Memory B cell (primary cell): ENCODE data around the gene AFDN.

ENCODE experiments used
- ATAC-seq: fragments of 150-1000 bp; cut with Tn5 transposase; 2 replicates; pipeline ENCODE4 v1.10.0; 2021; ENCODE audit warnings: low read depth, mild to moderate bottlenecking, moderate library complexity
- DNase-seq, 2 donors: peaks; one replicate each; pipeline ENCODE4 v3.0.0; 2022; ENCODE audit warnings: low spot score in 2 of 2
- H3K27ac Mint-ChIP-seq: one replicate; pipeline ENCODE4 v1.8.0; 2022; ENCODE audit warnings: mild to moderate bottlenecking, moderate library complexity, mixed read lengths
- H3K27me3 Mint-ChIP-seq: one replicate; pipeline ENCODE4 v1.8.0; 2022; ENCODE audit warnings: mixed read lengths
- H3K36me3 Mint-ChIP-seq: one replicate; pipeline ENCODE4 v1.8.0; 2022; ENCODE audit warnings: mild to moderate bottlenecking, mixed read lengths
- H3K4me1 Mint-ChIP-seq: one replicate; pipeline ENCODE4 v1.8.0; 2022; ENCODE audit warnings: mixed read lengths
- H3K4me3 Mint-ChIP-seq: one replicate; pipeline ENCODE4 v1.8.0; 2022; ENCODE audit warnings: mild to moderate bottlenecking, moderate library complexity, mixed read lengths
- H3K9me3 Mint-ChIP-seq: one replicate; pipeline ENCODE4 v1.8.0; 2022; ENCODE audit warnings: mixed read lengths

Gene AFDN

DNA sequence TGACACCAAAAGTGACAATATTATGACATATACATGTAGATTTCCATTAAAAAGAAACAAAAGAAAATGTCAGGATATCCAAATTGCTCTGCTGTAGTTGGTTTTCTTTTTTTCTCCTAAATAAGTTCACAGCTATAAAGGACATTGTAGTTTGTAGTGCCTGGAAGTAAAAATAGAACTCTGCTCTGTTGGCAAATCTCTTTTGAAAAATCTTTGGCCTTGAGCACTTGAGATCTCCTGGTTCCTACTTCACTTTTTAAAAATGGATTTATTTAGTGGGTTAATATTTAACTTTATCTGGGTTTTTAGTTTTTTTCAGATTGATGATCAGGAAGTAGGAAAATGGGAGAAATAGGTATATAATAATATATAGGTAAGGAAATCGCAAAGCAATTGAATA lies 52.9 kb downstream of the AFDN start:
- Mint-ChIP-seq H3K4me1 (no peaks in the 10 kb centered on the region), H3K4me3 (no peak overlapping the region), H3K27me3 (no peaks in the 10 kb centered on the region), H3K9me3 (no peaks in the 10 kb centered on the region), H3K27ac (no peak overlapping the region), H3K36me3 (peaks cover 43% of the 10 kb centered on the region)
- no peak for DNase-seq
- ATAC-seq: no peak

DNA sequence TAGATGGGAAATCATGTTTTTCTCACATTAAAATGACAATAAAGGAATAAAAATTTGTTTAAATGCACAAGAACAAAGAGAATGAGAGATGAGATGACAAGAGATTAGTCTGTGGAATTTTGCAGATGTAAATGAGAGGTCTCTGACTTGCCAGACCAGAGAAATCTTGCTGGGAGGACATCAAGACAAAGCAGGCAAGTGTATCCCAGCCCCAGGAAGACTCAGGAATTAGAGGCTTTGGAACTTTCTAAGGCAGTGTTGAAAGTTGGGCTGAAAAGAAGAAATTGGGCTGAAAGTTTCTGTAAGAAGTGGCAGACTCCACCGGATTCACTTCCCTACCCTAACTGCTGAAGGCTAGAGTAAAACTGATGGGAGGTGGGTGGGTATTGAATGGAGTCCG lies 54.6 kb downstream of the AFDN start:
- DNase-seq: no peak
- Mint-ChIP-seq H3K36me3 (peaks cover 42% of the 10 kb centered on the region), H3K4me1 (no peaks in the 10 kb centered on the region), H3K9me3 (no peaks in the 10 kb centered on the region), H3K27me3 (no peaks in the 10 kb centered on the region), H3K27ac (no peak overlapping the region), H3K4me3 (no peak overlapping the region)
- no peak for ATAC-seq

DNA sequence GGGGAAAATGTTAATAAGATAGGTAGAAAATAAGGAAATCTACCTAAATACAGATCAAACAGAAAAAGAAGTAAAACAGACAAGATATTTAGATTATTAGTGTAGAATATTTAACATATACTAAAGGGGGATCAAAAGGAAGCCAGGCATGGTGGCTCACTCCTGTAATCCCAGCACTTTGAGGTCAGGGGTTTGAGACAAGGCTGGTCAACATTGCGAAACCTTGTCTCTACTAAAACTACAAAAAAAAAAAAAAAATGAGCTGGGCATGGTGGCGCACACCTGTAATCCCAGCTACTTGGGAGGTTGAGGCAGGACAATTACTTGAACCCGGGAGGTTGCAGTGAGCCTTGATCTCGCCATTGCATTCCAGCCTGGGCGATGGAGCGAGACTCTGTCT lies 55.5 kb downstream of the AFDN start:
- peaks cover 36% of the 10 kb centered on the region for H3K36me3 Mint-ChIP-seq
- no peaks in the 10 kb centered on the region for H3K27me3 Mint-ChIP-seq
- H3K27ac Mint-ChIP-seq: no peak overlapping the region
- no peak overlapping the region for H3K4me3 Mint-ChIP-seq
- ATAC-seq: no peak
- H3K4me1 Mint-ChIP-seq: no peaks in the 10 kb centered on the region
- DNase-seq: no peak
- H3K9me3 Mint-ChIP-seq: no peaks in the 10 kb centered on the region

DNA sequence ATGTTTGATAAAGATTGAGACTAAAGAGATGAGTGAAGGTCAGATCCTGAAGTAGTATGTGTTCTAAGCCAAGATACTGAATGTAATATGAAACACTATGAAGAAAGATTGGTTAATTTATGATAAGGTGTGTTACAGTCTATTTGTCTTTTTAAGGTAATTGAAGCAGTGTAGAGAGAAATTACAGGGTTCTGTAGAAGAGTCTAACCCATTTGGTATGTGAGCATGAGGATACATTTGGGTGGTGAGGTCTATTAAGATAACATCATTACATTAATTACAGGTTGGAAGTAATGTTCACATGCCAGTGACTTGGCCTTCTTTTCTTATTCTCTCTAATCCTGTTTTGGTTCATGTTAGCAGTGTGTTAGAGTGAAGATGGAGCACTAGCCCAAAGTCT lies 61.4 kb downstream of the AFDN start:
- Mint-ChIP-seq H3K9me3 (no peaks in the 10 kb centered on the region), H3K4me3 (no peak overlapping the region), H3K4me1 (no peaks in the 10 kb centered on the region), H3K27me3 (no peaks in the 10 kb centered on the region), H3K27ac (peak overlapping the region; percentile 5), H3K36me3 (peaks cover 11% of the 10 kb centered on the region)
- DNase-seq (no peak), ATAC-seq (no peak)

DNA sequence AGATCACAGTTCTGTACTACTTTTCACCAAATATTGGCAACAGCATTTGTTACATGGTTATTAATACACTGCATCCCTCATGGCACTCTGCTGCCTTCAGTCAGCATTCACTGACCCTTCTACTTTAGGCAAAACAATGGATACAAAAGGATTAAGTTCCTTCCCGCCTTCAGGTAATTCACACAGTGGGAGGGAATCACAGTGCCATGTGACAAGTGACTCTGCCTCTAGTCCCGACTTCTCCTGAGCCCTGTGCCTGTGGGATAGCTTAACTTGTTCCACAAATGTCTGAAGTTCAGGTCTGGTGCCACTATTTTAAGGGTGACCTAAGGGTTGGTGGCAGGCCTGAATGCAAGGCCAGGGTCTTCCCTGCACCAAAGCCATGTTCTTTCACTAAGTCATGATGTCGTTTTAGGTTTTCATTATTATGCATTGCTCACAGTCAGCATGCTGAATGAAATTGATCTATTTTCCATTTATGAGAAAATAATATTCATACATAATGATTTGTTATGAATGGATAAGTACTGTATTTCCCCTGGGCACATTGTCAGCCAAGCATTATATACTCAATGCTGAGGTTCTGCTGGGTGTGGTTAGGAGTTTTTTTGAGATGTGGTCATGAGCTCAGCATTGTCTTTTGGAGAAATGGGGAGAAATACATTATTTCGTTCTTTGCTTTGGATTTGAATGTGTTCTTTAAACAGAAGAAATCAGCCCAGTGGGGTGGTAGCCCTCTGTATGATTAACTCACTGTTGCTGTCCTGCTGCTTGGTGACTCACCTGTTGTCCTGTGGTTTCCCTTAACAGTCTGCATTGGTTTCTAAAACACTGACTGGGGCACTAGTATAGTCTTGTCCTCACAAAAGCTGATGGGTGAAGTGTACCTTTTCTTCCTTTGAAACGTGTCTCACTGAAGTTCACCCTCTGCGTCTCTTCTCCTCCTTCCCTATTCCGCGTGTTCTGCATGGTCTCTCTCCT lies 66.4 kb downstream of the AFDN start:
- H3K36me3 Mint-ChIP-seq: peaks cover 8% of the 10 kb centered on the region
- no peaks in the 10 kb centered on the region for H3K27me3 Mint-ChIP-seq
- no peak for DNase-seq
- H3K4me1 Mint-ChIP-seq: no peaks in the 10 kb centered on the region
- no peak overlapping the region for H3K27ac Mint-ChIP-seq
- H3K4me3 Mint-ChIP-seq: no peak overlapping the region
- no peak for ATAC-seq
- H3K9me3 Mint-ChIP-seq: no peaks in the 10 kb centered on the region

DNA sequence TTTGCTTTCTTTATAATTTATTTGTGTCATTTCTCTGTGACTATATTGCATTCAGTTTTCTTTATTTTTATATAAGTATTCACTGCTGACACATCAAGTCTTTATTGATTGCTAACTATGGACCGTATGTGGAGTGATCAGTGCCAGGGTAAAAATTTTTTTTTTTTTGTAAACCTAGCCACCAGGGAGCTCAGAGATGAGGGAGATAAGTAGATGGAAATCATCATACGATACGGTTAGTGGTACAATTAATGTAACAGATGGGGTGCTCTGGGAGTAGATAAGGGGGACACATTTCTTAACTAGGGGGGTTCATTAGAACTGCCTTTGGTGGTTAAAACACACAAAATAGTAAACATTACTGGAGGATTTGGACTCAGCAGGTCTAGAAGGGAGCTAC lies 68.3 kb downstream of the AFDN start:
- H3K36me3 Mint-ChIP-seq: peaks cover 7% of the 10 kb centered on the region
- H3K4me1 Mint-ChIP-seq: no peaks in the 10 kb centered on the region
- H3K9me3 Mint-ChIP-seq: no peaks in the 10 kb centered on the region
- H3K4me3 Mint-ChIP-seq: no peak overlapping the region
- no peak overlapping the region for H3K27ac Mint-ChIP-seq
- no peaks in the 10 kb centered on the region for H3K27me3 Mint-ChIP-seq
- ATAC-seq: no peak
- DNase-seq: no peak

DNA sequence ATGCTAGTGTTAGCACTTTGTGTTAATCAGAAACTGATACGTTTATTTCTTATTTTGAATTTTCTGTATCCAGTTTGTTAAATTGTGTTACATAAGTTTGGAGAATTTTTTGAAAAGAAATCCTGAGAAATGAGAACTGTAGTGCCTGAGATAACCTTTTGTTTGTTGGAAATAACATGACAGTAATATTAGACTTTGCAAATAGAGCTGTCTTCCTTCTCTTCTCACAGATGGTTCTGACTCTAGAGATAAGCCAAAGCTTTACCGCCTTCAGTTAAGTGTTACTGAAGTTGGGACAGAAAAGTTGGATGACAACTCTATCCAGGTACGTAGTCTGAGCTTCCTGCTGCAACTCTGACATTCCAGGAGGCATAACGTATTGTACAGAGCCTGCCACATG lies 69.9 kb downstream of the AFDN start:
- ATAC-seq: no peak
- no peak overlapping the region for H3K4me3 Mint-ChIP-seq

DNA sequence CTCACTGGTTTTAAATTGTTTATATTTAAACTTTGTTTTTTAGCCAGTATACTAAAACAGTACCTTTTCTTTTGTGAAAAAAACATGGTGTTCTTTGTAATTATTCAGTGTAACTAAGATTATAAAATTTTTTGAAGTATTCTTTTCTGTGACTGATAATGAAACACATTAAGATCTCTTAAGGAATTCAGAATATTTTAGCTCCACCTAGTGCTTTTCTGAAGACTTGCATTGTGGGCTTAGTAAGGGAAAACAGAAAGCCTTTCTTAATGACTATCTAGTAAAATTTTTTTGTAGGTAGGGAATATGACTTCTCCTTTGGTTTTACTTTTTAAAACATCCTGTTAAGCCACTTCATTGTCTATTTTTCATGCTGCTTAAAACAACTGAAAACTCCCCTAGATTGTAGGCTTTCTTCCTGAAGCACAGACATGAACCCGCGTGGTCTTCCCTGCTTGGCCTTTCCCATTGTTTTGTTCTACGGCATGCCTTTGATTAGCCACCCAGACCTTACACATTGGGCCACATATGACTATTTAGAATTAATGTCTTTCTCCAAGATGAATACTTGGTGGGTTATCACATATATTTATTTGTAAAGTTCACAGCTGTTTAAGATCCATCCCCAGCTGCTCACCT lies 72.1 kb downstream of the AFDN start:
- DNase-seq (no peak), ATAC-seq (peak; percentile 37)
- Mint-ChIP-seq H3K9me3 (no peaks in the 10 kb centered on the region), H3K27me3 (no peaks in the 10 kb centered on the region), H3K36me3 (peaks cover 8% of the 10 kb centered on the region), H3K4me1 (no peaks in the 10 kb centered on the region), H3K27ac (no peak overlapping the region), H3K4me3 (no peak overlapping the region)

More for the DNA sequence above, 69.9 kb downstream of the AFDN start:
- Mint-ChIP-seq H3K36me3 (peaks cover 5% of the 10 kb centered on the region), H3K27me3 (no peaks in the 10 kb centered on the region), H3K4me1 (no peaks in the 10 kb centered on the region), H3K9me3 (no peaks in the 10 kb centered on the region), H3K27ac (no peak overlapping the region)
- DNase-seq: no peak

DNA sequence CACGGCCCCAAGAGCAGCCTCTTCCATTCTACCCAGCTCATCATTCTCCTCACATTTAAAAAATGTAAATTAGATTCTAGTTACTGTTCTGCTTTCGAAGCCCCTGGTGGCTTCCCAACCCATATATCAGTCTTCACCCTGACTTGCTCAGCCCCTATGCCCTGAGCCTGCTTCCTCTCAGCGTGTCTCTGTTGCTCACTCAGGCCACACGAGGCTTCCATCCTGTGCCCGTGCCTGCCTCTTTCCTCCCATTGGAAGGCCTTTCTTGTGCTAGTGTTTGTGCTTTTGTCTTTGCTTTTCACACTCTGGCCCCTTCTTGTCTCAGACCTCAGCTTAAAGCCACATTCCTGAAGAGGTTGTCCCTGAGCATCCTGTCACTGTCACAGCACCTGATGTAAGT lies 78.1 kb downstream of the AFDN start:
- no peak overlapping the region for H3K27ac Mint-ChIP-seq
- ATAC-seq (no peak), DNase-seq (no peak)
- H3K4me1 Mint-ChIP-seq: no peaks in the 10 kb centered on the region
- peaks cover 23% of the 10 kb centered on the region for H3K36me3 Mint-ChIP-seq
- no peak overlapping the region for H3K4me3 Mint-ChIP-seq
- no peaks in the 10 kb centered on the region for H3K9me3 Mint-ChIP-seq
- H3K27me3 Mint-ChIP-seq: no peaks in the 10 kb centered on the region

DNA sequence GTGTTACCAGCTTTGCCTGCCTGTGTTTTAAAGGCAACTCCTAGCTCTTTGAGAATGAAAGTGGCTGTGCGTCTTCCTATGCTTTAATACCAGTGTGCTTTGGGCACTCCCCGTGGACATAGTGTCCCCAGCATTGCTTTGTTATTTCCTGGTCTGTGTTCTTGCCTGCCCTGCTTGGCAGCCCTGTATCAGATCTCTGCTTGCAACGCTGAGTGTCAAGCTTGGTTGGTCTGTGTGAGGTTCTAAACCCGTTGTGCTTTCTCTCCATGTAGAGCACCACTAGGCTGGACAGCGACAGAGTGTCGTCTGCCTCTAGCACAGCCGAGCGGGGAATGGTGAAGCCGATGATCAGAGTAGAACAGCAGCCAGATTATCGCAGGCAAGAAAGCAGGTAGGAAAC lies 80.2 kb downstream of the AFDN start:
- H3K9me3 Mint-ChIP-seq: no peaks in the 10 kb centered on the region
- H3K27ac Mint-ChIP-seq: no peak overlapping the region
- ATAC-seq (no peak), DNase-seq (no peak)
- H3K4me1 Mint-ChIP-seq: no peaks in the 10 kb centered on the region
- no peak overlapping the region for H3K4me3 Mint-ChIP-seq
- no peaks in the 10 kb centered on the region for H3K27me3 Mint-ChIP-seq
- peaks cover 26% of the 10 kb centered on the region for H3K36me3 Mint-ChIP-seq

DNA sequence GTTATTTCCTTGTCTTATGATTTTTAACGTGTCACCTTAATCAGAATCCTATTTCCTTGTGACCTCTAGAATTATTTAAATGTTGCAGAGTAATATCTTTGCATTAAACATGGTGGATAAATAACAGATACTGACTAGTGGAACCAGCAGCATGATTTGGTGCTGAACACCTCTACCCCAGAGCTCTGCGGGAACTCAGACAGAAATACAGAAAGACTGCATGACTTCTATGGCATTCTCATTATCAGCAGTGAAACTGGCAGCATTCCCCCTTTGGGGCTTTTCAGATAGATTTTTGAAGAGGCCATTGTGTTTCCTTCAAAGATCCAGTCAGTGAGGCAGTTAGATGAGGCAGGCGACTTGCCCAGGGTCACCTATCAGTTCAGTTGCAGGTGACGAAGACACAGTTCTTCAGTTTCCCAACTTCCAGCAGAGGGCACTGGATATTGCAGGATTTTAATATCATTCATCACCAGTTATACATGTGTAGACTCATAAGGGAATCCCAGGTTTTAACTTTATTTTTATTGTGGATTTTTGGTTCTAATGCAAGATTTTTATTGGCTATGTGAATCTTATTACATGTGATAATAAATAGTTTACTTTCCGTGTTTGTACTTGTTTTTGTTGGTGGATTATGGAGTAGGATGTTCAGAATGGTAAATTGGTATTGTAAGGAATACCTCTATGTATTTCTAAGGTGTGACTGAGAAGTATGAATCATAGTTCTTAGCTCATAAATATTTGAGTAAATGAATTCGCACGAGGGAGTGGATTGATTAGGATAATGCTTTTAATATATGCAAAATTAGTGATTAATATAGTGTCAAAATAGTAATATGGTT lies 81.3 kb downstream of the AFDN start:
- peaks cover 28% of the 10 kb centered on the region for H3K36me3 Mint-ChIP-seq
- H3K4me3 Mint-ChIP-seq: no peak overlapping the region
- H3K4me1 Mint-ChIP-seq: no peaks in the 10 kb centered on the region
- H3K9me3 Mint-ChIP-seq: no peaks in the 10 kb centered on the region
- ATAC-seq (no peak), DNase-seq (no peak)
- no peak overlapping the region for H3K27ac Mint-ChIP-seq
- no peaks in the 10 kb centered on the region for H3K27me3 Mint-ChIP-seq

DNA sequence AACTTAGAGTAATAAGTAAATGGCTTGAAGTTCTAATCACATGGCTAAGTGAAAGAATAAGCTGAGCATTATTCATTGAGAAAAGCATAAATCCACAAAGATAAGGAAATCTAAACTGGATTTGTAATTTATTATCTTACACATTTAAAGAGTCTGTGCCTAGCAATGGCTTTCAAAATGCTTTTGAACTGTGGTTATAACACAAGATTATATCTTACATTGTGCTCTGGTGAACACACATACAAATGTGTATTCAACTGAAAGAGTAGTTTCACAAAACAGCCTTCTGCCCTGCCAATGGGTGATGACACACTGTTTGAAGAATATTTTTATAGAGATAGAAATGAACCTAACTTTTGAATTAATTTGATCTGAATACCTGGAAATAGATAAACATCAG lies 83.3 kb downstream of the AFDN start:
- ATAC-seq: no peak
- Mint-ChIP-seq H3K27ac (no peak overlapping the region), H3K36me3 (peaks cover 21% of the 10 kb centered on the region), H3K27me3 (no peaks in the 10 kb centered on the region), H3K4me1 (no peaks in the 10 kb centered on the region), H3K9me3 (no peaks in the 10 kb centered on the region), H3K4me3 (no peak overlapping the region)
- no peak for DNase-seq

DNA sequence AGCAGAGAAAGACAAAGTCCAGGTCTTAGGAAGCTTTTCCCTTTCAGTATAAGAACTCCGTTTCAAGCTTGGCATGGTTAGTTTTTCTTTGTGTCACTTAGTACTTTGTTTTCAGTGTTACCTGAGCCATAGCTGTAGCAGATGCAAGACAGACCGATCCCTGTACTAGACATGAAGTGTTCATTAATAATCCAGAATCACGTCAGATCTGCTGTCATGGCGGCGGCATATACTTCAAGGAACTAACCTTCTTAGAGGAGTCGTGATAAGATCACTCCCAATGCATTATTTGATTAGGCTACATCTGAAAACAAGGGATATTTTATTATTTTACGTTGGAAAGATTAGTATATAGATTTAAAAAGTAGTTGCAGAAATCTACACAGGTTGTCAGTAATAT lies 83.9 kb downstream of the AFDN start:
- Mint-ChIP-seq H3K27ac (no peak overlapping the region), H3K9me3 (no peaks in the 10 kb centered on the region), H3K27me3 (no peaks in the 10 kb centered on the region), H3K4me3 (no peak overlapping the region), H3K36me3 (peaks cover 24% of the 10 kb centered on the region), H3K4me1 (no peaks in the 10 kb centered on the region)
- ATAC-seq: no peak
- no peak for DNase-seq

DNA sequence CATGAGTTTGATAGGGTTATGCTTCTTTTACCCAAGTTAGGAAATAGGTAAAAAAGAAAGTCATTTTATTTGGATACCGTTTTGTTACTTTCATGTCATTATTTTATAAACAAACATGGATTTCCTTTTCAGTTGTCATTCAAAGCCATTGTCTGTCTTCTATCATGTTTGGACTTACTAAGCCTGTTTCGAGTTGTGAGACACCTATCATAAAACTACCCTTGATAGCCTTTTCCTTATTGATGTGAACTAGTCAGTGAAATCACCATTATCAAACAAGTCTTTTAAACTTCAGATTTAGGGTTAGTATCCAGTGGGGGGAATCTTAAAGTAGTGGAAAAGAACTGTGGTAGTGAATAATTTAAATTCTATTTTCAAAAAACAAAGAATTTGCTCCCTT lies 85.8 kb downstream of the AFDN start:
- no peak overlapping the region for H3K27ac Mint-ChIP-seq

More for the DNA sequence above, 85.8 kb downstream of the AFDN start:
- H3K9me3 Mint-ChIP-seq: no peaks in the 10 kb centered on the region
- ATAC-seq (no peak), DNase-seq (no peak)
- no peaks in the 10 kb centered on the region for H3K4me1 Mint-ChIP-seq
- peaks cover 24% of the 10 kb centered on the region for H3K36me3 Mint-ChIP-seq
- H3K27me3 Mint-ChIP-seq: no peaks in the 10 kb centered on the region
- no peak overlapping the region for H3K4me3 Mint-ChIP-seq
